GM12864 (cell line): ENCODE measurements around the gene SLC15A1.

Experiments used
- DNase-seq: peaks from one replicate; pipeline ENCODE4 v3.0.0-alpha.2; 2011; ENCODE audit warnings: low read depth
- H3K4me3 ChIP-seq: 2 replicates; pipeline ENCODE4 v1.5.1; 2011; ENCODE audit warnings: mild to moderate bottlenecking, low read depth, low read length, control low read depth
- TF ChIP-seq, protein P1 (sequence below): IDR thresholded peaks from 2 replicates; pipeline ENCODE4 v1.5.1; 2011; ENCODE audit warnings: low read depth, mild to moderate bottlenecking, moderate library complexity, low read length, control low read depth, inconsistent platforms; ENCODE audit errors: missing control alignments

Gene SLC15A1

GRCh38 chr13:98769736-98770135 lies 17.3 kb upstream of the SLC15A1 start:
- DNase-seq = no peak
- TF ChIP-seq, protein P1, sequence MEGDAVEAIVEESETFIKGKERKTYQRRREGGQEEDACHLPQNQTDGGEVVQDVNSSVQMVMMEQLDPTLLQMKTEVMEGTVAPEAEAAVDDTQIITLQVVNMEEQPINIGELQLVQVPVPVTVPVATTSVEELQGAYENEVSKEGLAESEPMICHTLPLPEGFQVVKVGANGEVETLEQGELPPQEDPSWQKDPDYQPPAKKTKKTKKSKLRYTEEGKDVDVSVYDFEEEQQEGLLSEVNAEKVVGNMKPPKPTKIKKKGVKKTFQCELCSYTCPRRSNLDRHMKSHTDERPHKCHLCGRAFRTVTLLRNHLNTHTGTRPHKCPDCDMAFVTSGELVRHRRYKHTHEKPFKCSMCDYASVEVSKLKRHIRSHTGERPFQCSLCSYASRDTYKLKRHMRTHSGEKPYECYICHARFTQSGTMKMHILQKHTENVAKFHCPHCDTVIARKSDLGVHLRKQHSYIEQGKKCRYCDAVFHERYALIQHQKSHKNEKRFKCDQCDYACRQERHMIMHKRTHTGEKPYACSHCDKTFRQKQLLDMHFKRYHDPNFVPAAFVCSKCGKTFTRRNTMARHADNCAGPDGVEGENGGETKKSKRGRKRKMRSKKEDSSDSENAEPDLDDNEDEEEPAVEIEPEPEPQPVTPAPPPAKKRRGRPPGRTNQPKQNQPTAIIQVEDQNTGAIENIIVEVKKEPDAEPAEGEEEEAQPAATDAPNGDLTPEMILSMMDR = no peak
- no peak overlapping the region for H3K4me3 ChIP-seq

- TF ChIP-seq, protein P1 = no peak
- H3K4me3 ChIP-seq = no peak overlapping the region
- no peak for DNase-seq
Observed at GRCh38 chr13:98768522-98768921, 16.1 kb upstream of the SLC15A1 start.

GRCh38 chr13:98766697-98767096 lies 14.2 kb upstream of the SLC15A1 start:
- H3K4me3 ChIP-seq = no peak overlapping the region
- TF ChIP-seq, protein P1 = no peak
- DNase-seq = no peak

DNA sequence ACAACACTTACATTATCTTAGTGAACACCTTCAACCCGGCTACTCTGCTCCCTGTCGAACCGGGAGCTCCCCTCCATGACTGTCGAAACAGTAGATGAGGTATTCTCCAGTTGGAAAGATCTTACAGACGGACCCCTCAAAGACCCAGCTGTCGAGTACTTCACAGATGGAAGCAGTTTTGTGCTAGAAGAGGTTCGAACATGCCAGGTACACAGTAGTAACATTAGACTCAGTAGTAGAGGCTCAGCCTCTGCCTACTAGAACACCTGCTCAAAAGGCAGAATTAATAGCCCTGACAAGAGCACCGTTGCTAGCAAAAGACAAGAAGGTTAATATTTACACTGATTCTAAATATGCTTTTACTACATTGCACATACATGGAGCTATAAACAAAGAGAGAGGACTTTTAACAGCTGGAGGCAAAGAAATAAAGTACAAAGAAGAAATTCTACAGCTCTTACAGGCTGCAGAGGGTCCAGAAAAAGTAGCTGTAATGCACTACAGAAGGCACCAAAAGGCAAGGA lies 13.6 kb upstream of the SLC15A1 start:
- H3K4me3 ChIP-seq = no peak overlapping the region
- DNase-seq = no peak
- TF ChIP-seq, protein P1 = no peak

- DNase-seq = no peak
- no peak overlapping the region; the same call in 1 of the 2 replicates for H3K4me3 ChIP-seq
- TF ChIP-seq, protein P1 = no peak
Observed at GRCh38 chr13:98761986-98762616, 9.6 kb upstream of the SLC15A1 start.

GRCh38 chr13:98761126-98761985 lies 8.9 kb upstream of the SLC15A1 start:
- H3K4me3 ChIP-seq = no peak overlapping the region; the same call in 1 of the 2 replicates
- DNase-seq = no peak
- TF ChIP-seq, protein P1 = no peak
